ENCODE measurements around the gene ZKSCAN7.
"Not testable (repeated sequence)": the region's sequence is repeated elsewhere in the genome, so short reads cannot be mapped to it uniquely, and the experiment has no call there.

Gene ZKSCAN7

DNA sequence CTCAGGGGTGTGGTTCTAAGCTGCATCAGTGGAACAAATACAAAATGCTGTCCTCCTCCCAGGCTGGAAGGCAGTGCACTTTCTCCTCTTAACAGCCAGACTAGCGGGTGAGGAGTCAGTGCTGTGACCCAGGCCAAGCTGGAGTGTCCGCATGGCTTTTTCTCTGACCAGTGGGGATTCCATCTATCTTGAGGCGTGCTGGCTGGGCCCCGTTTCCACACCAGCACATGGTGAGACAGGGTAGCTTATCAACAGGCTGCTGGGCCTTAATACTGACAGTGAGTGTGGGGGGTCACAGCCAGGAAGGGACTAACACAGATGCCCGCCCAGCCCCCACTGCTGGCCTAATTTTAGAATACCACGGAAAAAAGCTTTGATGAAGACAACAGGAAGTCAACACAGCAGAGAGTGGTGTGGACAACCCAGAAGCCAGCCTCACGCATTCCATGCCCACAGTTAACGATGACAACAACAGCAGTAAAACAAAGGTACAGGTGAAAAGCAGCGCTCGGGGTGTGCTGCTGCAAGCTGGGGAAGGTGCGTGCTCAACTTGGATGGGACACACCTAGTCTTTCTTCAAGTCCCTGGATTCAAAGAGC is 22.5 kb downstream of the ZKSCAN7 start:
- DNase-seq = not testable (repeated sequence)

- not testable (repeated sequence) for DNase-seq
Observed at GRCh38 chr3:44578316-44578715, 23.3 kb downstream of the ZKSCAN7 start.

DNA sequence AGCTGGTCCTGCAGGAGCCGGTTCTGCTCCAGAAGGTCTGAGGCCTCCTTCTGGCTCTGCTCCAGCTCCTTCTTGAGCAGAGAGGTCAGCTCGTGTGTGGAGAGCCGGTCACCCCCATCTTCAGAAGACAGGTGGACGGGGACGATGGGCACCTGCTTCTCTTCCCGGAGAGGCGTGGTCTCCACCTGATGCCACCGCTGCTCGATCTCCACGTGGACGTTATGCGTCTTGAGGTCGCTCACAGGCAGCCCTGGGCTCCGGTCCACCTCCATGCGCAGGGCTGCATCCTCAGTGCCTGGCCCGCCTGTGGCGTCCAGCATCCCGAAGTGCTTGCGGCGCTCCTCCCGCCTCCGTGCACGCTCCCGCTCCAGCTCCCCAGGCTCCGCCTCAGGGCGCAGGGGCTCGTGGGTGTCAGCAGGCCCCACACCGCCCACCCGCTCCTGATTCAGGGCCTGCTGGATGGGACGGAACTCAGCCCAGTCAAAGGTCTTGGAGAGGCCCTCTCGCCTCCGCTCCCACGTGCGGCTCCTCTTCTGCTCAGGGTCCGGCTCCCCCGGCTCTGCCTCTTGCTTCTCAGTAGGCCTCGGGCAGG is 24.0 kb downstream of the ZKSCAN7 start:
- DNase-seq = not testable (repeated sequence)

- not testable (repeated sequence) for DNase-seq
Observed at GRCh38 chr3:44579749-44580148, 24.8 kb downstream of the ZKSCAN7 start.

DNA sequence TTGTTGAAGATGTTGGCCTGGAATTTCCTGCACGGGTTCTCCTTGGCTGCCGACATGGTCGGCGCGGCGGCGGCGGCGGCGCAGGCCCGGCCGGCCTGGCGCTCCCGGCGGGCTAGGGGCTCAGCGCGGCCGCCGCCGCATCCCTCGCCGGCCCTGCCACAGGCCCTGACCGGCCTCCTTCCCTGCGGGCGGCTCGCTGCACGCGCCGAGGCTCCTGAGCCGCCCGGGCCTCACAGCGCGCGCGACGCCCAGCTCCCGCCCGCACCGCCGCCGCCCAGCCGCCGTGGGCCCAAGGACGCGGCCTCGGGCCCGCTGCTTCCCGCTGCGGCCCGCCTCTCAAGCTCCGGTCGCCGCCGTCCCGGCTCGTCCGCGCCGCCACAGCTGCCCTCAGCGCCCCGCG is 26.0 kb downstream of the ZKSCAN7 start:
- not testable (repeated sequence) for DNase-seq

DNA sequence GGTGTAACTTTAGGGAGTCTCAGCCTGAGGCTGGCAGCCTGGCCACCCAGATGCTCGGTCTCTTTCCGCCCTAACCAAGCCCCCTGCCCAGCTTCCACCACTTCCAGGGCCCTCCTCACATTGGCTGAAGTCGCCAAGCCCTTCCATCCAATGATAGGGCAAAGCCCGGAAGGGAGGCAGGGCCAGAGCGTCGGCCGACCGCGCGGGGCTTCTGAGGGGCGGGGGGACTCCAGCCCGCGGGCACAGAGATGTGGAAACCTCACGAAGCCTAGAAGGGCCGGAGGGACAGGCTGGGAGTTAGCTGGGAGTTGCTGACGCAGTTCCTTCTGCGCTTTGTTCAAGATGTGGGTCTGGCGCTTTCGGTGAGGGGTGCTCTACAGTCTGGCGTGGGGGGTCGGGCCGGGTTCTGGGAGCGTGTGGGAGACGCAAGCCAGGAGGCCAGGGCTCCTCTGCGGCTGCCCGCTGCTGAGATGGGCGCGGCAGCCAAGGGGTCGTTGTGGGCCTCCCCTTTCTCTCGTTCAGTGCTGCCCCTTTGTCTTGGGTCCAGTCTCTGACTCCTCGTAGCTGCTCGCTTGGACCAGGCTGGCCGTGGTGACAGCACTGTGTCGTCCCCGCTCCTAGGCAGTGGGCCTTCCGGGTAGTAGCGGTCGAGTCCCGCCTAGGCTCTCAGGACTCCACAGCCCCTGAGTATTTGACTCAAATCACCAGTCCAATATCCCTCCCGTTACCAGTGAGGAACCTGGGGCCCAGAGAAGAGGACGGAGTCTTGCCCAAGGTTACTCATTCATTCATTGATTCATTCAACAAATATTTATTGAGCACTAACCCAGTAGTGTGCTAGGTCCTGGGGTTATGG is 29.9 kb downstream of the ZKSCAN7 start, which contains the start of gene ZNF660:
Gene ZNF660 (plus strand): TSS at position 319 of the 856 bp plus-strand sequence. CDS start 9,230 bp downstream, outside the sequence.
- peak; percentile 62 for DNase-seq

- DNase-seq = no peak
Observed at GRCh38 chr3:44596621-44597020, 41.6 kb downstream of the ZKSCAN7 start.

GRCh38 chr3:44601749-44602148 is 46.8 kb downstream of the ZKSCAN7 start:
- no peak for DNase-seq

DNA sequence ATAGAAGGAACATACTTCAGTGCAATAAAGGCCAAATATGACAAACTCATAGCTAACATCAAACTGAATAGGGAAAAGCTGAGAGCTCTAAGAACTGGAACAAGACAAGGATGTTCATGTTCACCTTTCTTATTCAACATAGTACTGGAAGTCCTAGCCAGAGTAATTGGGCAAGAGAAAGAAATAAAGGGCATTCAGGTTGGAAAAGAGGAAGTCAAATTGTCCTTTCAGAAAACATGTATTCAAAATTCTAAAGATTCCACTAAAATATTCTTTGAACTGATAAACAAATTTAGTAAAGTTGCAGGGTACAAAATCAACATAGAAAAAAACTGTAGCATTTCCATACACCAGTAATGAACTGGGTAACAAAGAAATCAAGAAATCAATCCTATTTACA is 57.7 kb downstream of the ZKSCAN7 start:
- DNase-seq = no peak
